ENCODE data around the gene NOS2.

- TF ChIP-seq CTCF (IDR thresholded peaks at IDR 0.05), result peak; percentile 67 to 88 (median 82)
- TF ChIP-seq POLR2AphosphoS5 (IDR thresholded peaks at IDR 0.05), result no peak
- TF ChIP-seq POLR2A (IDR thresholded peaks at IDR 0.05), result no peak
- TF ChIP-seq EP300 (IDR thresholded peaks at IDR 0.05), result no peak
Observed at GRCh38 chr17:27805520-27806146, 5.3 kb upstream of the NOS2 start.

All from gastroesophageal sphincter (tissue), 3 donors.